ENCODE results near the gene SUMO2.
"Not testable (repeated sequence)": the region's sequence is repeated elsewhere in the genome, so short reads cannot be mapped to it uniquely, and the experiment has no call there.

SUMO2 gene

GRCh38 chr17:75160211-75160610 lies 22.5 kb downstream of the SUMO2 start:
- Histone ChIP-seq H3K9ac (ENCODE audit: low read length) (no peak overlapping the region), H3K27ac (ENCODE audit: low read depth, low read length, poor library complexity, severe bottlenecking) (no peak overlapping the region), H3K4me3 (ENCODE audit: low read depth, low read length, poor library complexity, severe bottlenecking) (no peak overlapping the region), H3F3A (ENCODE audit: insufficient read depth, low read length) (no peaks in the 10 kb centered on the region), H3K36me3 (ENCODE audit: insufficient read depth, low read length) (peaks cover 4% of the 10 kb centered on the region; the same call in 1 of the 2 replicates), H3K4me1 (ENCODE audit: insufficient read depth, low read length, severe bottlenecking) (peaks cover 2% of the 10 kb centered on the region), H3K9me3 (ENCODE audit: low read length) (no peaks in the 10 kb centered on the region), H3K27me3 (ENCODE audit: insufficient read depth, low read length) (no peaks in the 10 kb centered on the region), H4K20me1 (ENCODE audit: insufficient read depth, low read length) (no peaks in the 10 kb centered on the region), H3K9me2 (ENCODE audit: low read depth, low read length) (no peaks in the 10 kb centered on the region), H3K79me2 (ENCODE audit: insufficient read depth, low read length) (no peaks in the 10 kb centered on the region), H3K4me2 (ENCODE audit: low read length) (no peak overlapping the region), H2AFZ (ENCODE audit: low read length) (no peak overlapping the region)
- TF ChIP-seq EZH2 (IDR thresholded peaks at IDR 0.05; ENCODE audit: borderline replicate concordance, low read length): no peak
- no peak for TF ChIP-seq CTCF (IDR thresholded peaks at IDR 0.05; ENCODE audit: low read length)

DNA sequence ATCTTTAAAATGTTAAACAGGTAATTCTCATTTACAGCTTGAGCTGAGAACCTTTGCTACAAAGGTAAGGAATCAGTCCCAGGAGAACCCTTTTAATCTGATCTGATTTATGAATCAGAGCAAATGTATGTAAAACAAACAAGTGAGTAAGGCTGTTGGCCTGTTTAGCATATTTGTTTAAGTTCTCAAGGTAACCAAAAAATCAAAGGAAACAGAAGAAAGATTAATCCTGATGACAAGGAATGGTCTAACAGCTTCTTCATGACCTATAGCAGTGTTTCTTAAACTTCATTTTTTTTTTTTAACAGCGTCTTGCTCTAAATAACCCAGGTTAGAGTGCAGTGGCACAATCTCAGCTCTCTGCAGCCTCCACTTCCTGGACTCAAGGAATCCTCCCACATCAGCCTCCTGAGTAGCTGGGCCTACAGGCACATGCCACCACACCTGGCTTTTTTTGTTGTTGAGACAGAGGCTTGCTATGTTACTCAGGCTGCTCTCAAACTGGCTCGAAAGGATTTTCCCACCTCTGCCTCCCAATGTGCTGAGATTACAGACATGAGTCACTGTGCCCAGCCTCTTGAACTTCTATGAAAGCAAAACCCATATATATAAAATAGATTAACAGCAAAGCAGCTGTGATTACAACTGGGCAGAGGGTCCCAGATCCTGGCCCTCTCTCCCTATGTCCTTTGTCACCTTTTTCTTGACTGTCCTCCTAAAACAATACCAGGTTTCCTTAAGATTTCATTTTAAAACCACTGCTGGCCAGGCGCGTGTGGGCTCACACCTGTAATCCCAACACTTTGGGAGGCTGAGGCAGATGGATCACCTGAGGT lies 23.3 kb downstream of the SUMO2 start:
- TF ChIP-seq EZH2 (IDR thresholded peaks at IDR 0.05; ENCODE audit: borderline replicate concordance, low read length): no peak
- no peak for TF ChIP-seq CTCF (IDR thresholded peaks at IDR 0.05; ENCODE audit: low read length)
- H3K27me3 ChIP-seq (ENCODE audit: insufficient read depth, low read length): no peaks in the 10 kb centered on the region
- H3K9me3 ChIP-seq (ENCODE audit: low read length): no peaks in the 10 kb centered on the region
- H3K4me3 ChIP-seq (ENCODE audit: low read depth, low read length, poor library complexity, severe bottlenecking): no peak overlapping the region
- no peaks in the 10 kb centered on the region for H3K79me2 ChIP-seq (ENCODE audit: insufficient read depth, low read length)
- no peaks in the 10 kb centered on the region for H4K20me1 ChIP-seq (ENCODE audit: insufficient read depth, low read length)
- peaks cover 8% of the 10 kb centered on the region for H3K4me1 ChIP-seq (ENCODE audit: insufficient read depth, low read length, severe bottlenecking)
- H3F3A ChIP-seq (ENCODE audit: insufficient read depth, low read length): no peaks in the 10 kb centered on the region
- H3K36me3 ChIP-seq (ENCODE audit: insufficient read depth, low read length): peaks cover 4% of the 10 kb centered on the region; the same call in 1 of the 2 replicates
- H2AFZ ChIP-seq (ENCODE audit: low read length): no peak overlapping the region
- no peak overlapping the region for H3K9ac ChIP-seq (ENCODE audit: low read length)
- H3K4me2 ChIP-seq (ENCODE audit: low read length): no peak overlapping the region
- H3K9me2 ChIP-seq (ENCODE audit: low read depth, low read length): no peaks in the 10 kb centered on the region
- H3K27ac ChIP-seq (ENCODE audit: low read depth, low read length, poor library complexity, severe bottlenecking): no peak overlapping the region

GRCh38 chr17:75158480-75158879 lies 24.3 kb downstream of the SUMO2 start:
- H3K9me2 ChIP-seq (ENCODE audit: low read depth, low read length); H3K79me2 ChIP-seq (ENCODE audit: insufficient read depth, low read length); H2AFZ ChIP-seq (ENCODE audit: low read length); H3F3A ChIP-seq (ENCODE audit: insufficient read depth, low read length); H3K9ac ChIP-seq (ENCODE audit: low read length); H3K27ac ChIP-seq (ENCODE audit: low read depth, low read length, poor library complexity, severe bottlenecking); H4K20me1 ChIP-seq (ENCODE audit: insufficient read depth, low read length); H3K36me3 ChIP-seq (ENCODE audit: insufficient read depth, low read length); H3K4me2 ChIP-seq (ENCODE audit: low read length); H3K9me3 ChIP-seq (ENCODE audit: low read length); H3K27me3 ChIP-seq (ENCODE audit: insufficient read depth, low read length); H3K4me3 ChIP-seq (ENCODE audit: low read depth, low read length, poor library complexity, severe bottlenecking); H3K4me1 ChIP-seq (ENCODE audit: insufficient read depth, low read length, severe bottlenecking): not testable (repeated sequence)

GRCh38 chr17:75155191-75155601 lies 27.6 kb downstream of the SUMO2 start:
- Histone ChIP-seq H3K9me2 (ENCODE audit: low read depth, low read length) (no peaks in the 10 kb centered on the region), H3K27ac (ENCODE audit: low read depth, low read length, poor library complexity, severe bottlenecking) (peak overlapping the region; percentile 77), H3K4me3 (ENCODE audit: low read depth, low read length, poor library complexity, severe bottlenecking) (peak overlapping the region; percentile 34), H2AFZ (ENCODE audit: low read length) (no peak overlapping the region), H3K79me2 (ENCODE audit: insufficient read depth, low read length) (peaks cover 39% of the 10 kb centered on the region), H3F3A (ENCODE audit: insufficient read depth, low read length) (no peaks in the 10 kb centered on the region), H3K4me2 (ENCODE audit: low read length) (peak overlapping the region; percentile 62; the same call in 1 of the 2 replicates), H3K4me1 (ENCODE audit: insufficient read depth, low read length, severe bottlenecking) (peaks cover 21% of the 10 kb centered on the region), H3K27me3 (ENCODE audit: insufficient read depth, low read length) (no peaks in the 10 kb centered on the region), H3K9ac (ENCODE audit: low read length) (peak overlapping the region; percentile 45), H4K20me1 (ENCODE audit: insufficient read depth, low read length) (no peaks in the 10 kb centered on the region), H3K9me3 (ENCODE audit: low read length) (no peaks in the 10 kb centered on the region), H3K36me3 (ENCODE audit: insufficient read depth, low read length) (peaks cover 13% of the 10 kb centered on the region; the same call in 1 of the 2 replicates)
- no peak for TF ChIP-seq CTCF (IDR thresholded peaks at IDR 0.05; ENCODE audit: low read length)
- TF ChIP-seq EZH2 (IDR thresholded peaks at IDR 0.05; ENCODE audit: borderline replicate concordance, low read length): no peak

All from OCI-LY1 (cell line).